Liver (tissue), 3 donors: ENCODE data around the gene PRTFDC1.

ENCODE experiments used
- CTCF ChIP-seq: fragments of 150-350 bp; IDR thresholded peaks from 2 replicates; pipeline ENCODE4 v1.5.1; 2017; ENCODE audit warnings: improper control_type of control experiment, low read depth, low read length; ENCODE audit not compliant: missing input control
- EGR1 ChIP-seq, 2 donors: IDR thresholded peaks; 2 replicates each; pipeline ENCODE4 v1.6.1; 2016 to 2018; ENCODE audit warnings: antibody characterized with exemption in 2 of 2, low read depth in 2 of 2
- FOXA1 ChIP-seq: IDR thresholded peaks from 2 replicates; pipeline ENCODE4 v1.6.1; 2016; ENCODE audit warnings: antibody characterized with exemption
- RAD21 ChIP-seq, 2 donors: IDR thresholded peaks; 2 replicates each; pipeline ENCODE4 v1.6.1; 2016; ENCODE audit warnings: antibody characterized with exemption in 2 of 2, mild to moderate bottlenecking in 2 of 2
- RXRA ChIP-seq, 2 donors: IDR thresholded peaks; 2 replicates each; pipeline ENCODE4 v1.6.1; 2017 to 2018; ENCODE audit warnings: antibody characterized with exemption in 2 of 2, mild to moderate bottlenecking in 1 of 2
- SP1 ChIP-seq: IDR thresholded peaks from 2 replicates; pipeline ENCODE4 v1.6.1; 2018; ENCODE audit warnings: antibody characterized with exemption, mild to moderate bottlenecking
- TAF1 ChIP-seq: conservative IDR thresholded peaks from 2 replicates; pipeline ENCODE4 v1.6.1; 2016; ENCODE audit warnings: antibody characterized with exemption, mild to moderate bottlenecking
- YY1 ChIP-seq: IDR thresholded peaks from 2 replicates; pipeline ENCODE4 v1.6.1; 2016; ENCODE audit warnings: antibody characterized with exemption, mild to moderate bottlenecking
- ZBTB33 ChIP-seq: IDR thresholded peaks from 2 replicates; pipeline ENCODE4 v1.6.1; 2016; ENCODE audit warnings: antibody characterized with exemption
- TF ChIP-seq, protein P1 (sequence below): IDR thresholded peaks from 2 replicates; pipeline ENCODE4 v1.6.1; 2016; ENCODE audit warnings: antibody characterized with exemption
- TF ChIP-seq, protein P2 (sequence below): IDR thresholded peaks from 2 replicates; pipeline ENCODE4 v1.6.1; 2016; ENCODE audit warnings: antibody characterized with exemption, mild to moderate bottlenecking
- donor health status: healthy.
- donor health status: healthy.

DNA sequence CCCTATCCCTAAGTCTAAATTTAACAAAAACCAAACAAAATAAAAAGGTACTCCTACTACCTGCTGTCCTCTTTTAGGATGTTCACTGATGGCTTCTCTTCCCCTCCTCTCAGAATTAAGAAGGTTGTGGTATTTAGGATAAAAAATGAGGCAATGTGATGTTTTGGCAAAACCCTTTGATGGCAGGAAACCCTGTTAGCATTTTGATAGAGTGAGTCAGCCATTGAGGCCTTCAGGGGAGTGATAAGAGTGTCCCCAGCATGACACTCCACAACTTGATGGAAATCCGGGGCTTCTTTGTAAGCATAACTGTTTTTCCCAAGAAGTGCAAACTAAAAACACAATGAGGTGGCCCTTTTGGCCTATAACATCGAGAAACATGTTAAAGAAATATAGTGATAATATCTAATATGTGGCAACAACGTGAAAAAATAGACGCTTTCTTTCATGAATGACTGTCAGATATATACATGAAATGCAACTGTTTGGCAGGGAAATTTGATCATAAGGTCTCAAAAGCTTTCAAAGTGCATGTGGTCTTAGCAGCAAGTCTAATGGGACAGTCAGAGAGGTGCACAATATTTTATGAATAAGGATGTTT is 55.0 kb downstream of the PRTFDC1 start:
- TF ChIP-seq CTCF (no peak), SP1 (no peak), RXRA (IDR thresholded peaks at IDR 0.05) (peak in 1 of 2 donors; percentile 7), FOXA1 (no peak), EGR1 (IDR thresholded peaks at IDR 0.05; ENCODE audit: low read depth in 2 of 2) (no peak), YY1 (no peak), ZBTB33 (peak; percentile 2), TAF1 (no peak), RAD21 (IDR thresholded peaks at IDR 0.05) (no peak)
- TF ChIP-seq, protein P1, sequence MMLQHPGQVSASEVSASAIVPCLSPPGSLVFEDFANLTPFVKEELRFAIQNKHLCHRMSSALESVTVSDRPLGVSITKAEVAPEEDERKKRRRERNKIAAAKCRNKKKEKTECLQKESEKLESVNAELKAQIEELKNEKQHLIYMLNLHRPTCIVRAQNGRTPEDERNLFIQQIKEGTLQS = no peak
- TF ChIP-seq, protein P2, sequence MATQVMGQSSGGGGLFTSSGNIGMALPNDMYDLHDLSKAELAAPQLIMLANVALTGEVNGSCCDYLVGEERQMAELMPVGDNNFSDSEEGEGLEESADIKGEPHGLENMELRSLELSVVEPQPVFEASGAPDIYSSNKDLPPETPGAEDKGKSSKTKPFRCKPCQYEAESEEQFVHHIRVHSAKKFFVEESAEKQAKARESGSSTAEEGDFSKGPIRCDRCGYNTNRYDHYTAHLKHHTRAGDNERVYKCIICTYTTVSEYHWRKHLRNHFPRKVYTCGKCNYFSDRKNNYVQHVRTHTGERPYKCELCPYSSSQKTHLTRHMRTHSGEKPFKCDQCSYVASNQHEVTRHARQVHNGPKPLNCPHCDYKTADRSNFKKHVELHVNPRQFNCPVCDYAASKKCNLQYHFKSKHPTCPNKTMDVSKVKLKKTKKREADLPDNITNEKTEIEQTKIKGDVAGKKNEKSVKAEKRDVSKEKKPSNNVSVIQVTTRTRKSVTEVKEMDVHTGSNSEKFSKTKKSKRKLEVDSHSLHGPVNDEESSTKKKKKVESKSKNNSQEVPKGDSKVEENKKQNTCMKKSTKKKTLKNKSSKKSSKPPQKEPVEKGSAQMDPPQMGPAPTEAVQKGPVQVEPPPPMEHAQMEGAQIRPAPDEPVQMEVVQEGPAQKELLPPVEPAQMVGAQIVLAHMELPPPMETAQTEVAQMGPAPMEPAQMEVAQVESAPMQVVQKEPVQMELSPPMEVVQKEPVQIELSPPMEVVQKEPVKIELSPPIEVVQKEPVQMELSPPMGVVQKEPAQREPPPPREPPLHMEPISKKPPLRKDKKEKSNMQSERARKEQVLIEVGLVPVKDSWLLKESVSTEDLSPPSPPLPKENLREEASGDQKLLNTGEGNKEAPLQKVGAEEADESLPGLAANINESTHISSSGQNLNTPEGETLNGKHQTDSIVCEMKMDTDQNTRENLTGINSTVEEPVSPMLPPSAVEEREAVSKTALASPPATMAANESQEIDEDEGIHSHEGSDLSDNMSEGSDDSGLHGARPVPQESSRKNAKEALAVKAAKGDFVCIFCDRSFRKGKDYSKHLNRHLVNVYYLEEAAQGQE = no peak
